Tibial artery (tissue), 4 donors: ENCODE results near the gene VARS1.

Source experiments
- DNase-seq, 2 donors: peaks; one replicate each; pipeline ENCODE4 v3.0.0-alpha.2; 2019
- H3K27ac ChIP-seq, 2 donors: fragments of 200-600 bp; sonication (generic) in 1 of 2; 1 replicate in 1 of 2; 2 replicates in 1 of 2; pipeline ENCODE4 v1.5.1; 2018 to 2019; ENCODE audit warnings: mild to moderate bottlenecking in 1 of 2
- H3K27me3 ChIP-seq, 2 donors: fragments of 200-600 bp; sonication (generic) in 1 of 2; one replicate each; pipeline versions ENCODE4 v1.5.1 to v1.6.0; 2016 to 2019
- H3K36me3 ChIP-seq, 3 donors: fragments of 200-600 bp; sonication (generic) in 2 of 3; one replicate each; pipeline ENCODE4 v1.5.1; 2016 to 2019; ENCODE audit warnings: mild to moderate bottlenecking in 2 of 3
- H3K4me1 ChIP-seq, 4 donors: fragments of 200-600 bp; sonication (generic) in 2 of 4; 1 replicate in 3 of 4; 2 replicates in 1 of 4; pipeline ENCODE4 v1.5.1; 2016 to 2019
- H3K4me3 ChIP-seq, 2 donors: fragments of 200-600 bp; sonication (generic) in 1 of 2; 1 replicate in 1 of 2; 2 replicates in 1 of 2; pipeline ENCODE4 v1.5.1; 2018 to 2019; ENCODE audit warnings: mild to moderate bottlenecking in 2 of 2
- H3K9me3 ChIP-seq, 3 donors: fragments of 200-600 bp; sonication (generic) in 1 of 3; one replicate each; pipeline ENCODE4 v1.5.1; 2016 to 2019
- intact Hi-C: fragments of 100-400 bp; cut with DNase I; formaldehyde crosslinking; loops from one replicate; pipeline ENCODE4 v1.15.0; 2023; ENCODE audit warnings: low total_unique reads
- TF ChIP-seq, protein P1 (sequence below), 2 experiments: fragments of 200-600 bp in 1 of 2; fragments of 450-650 bp in 1 of 2; IDR thresholded peaks; one replicate each; pipeline ENCODE4 v1.5.1; 2017 to 2019; ENCODE audit warnings: antibody characterized with exemption in 2 of 2, mild to moderate bottlenecking in 1 of 2, moderate library complexity in 1 of 2

VARS1 gene

DNA sequence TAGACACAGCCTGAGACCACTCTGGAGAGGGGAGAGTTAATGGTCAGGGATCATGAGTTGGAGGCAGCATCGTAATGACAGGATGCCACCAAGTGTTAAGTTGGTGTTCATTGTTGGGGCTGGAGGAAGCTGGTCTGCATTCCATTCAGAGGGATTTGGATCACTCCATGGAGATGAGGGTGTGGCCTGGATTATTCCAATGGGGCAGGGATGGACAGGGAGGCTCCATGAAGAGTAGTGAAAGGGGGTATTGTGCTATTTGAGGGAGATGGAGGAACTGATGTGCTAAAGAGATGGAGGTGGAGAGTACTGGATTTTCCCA lies 32.0 kb downstream of the VARS1 start:
- Histone ChIP-seq H3K9me3 (no peaks in the 10 kb centered on the region), H3K36me3 (peaks cover 0 to 19% (median 0%) of the 10 kb centered on the region in 3 donors), H3K4me1 (peaks cover 0 to 7% (median 3%) of the 10 kb centered on the region in 4 donors), H3K27ac (no peak overlapping the region), H3K27me3 (peaks cover 0 to 12% of the 10 kb centered on the region in 2 donors), H3K4me3 (no peak overlapping the region)
- no peak for DNase-seq
- TF ChIP-seq, protein P1, sequence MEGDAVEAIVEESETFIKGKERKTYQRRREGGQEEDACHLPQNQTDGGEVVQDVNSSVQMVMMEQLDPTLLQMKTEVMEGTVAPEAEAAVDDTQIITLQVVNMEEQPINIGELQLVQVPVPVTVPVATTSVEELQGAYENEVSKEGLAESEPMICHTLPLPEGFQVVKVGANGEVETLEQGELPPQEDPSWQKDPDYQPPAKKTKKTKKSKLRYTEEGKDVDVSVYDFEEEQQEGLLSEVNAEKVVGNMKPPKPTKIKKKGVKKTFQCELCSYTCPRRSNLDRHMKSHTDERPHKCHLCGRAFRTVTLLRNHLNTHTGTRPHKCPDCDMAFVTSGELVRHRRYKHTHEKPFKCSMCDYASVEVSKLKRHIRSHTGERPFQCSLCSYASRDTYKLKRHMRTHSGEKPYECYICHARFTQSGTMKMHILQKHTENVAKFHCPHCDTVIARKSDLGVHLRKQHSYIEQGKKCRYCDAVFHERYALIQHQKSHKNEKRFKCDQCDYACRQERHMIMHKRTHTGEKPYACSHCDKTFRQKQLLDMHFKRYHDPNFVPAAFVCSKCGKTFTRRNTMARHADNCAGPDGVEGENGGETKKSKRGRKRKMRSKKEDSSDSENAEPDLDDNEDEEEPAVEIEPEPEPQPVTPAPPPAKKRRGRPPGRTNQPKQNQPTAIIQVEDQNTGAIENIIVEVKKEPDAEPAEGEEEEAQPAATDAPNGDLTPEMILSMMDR (IDR thresholded peaks at IDR 0.05) = no peak
- intact Hi-C loops = no loop called here

GRCh38 chr6:31762878-31763618 lies 32.5 kb downstream of the VARS1 start:
- H3K4me3 ChIP-seq = no peak overlapping the region
- no peaks in the 10 kb centered on the region for H3K9me3 ChIP-seq
- H3K27ac ChIP-seq = no peak overlapping the region
- DNase-seq = no peak
- H3K27me3 ChIP-seq = peaks cover 0 to 12% of the 10 kb centered on the region in 2 donors
- peaks cover 0 to 19% (median 0%) of the 10 kb centered on the region in 3 donors for H3K36me3 ChIP-seq
- H3K4me1 ChIP-seq = peaks cover 0 to 7% (median 3%) of the 10 kb centered on the region in 4 donors
- intact Hi-C loops = no loop called here
- TF ChIP-seq, protein P1 (IDR thresholded peaks at IDR 0.05) = no peak

DNA sequence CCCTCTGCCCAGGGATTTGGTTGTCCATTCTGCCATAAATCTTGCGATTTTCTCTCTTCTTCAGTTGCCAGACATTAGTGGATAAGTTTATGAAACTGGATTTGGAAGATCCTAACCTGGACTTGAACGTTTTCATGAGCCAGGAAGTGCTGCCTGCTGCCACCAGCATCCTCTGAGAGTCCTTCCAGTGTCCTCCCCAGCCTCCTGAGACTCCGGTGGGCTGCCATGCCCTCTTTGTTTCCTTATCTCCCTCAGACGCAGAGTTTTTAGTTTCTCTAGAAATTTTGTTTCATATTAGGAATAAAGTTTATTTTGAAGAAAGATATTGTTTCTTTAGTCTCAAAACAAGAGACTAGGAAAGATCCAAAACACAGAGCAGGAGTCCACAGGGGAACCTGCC lies 33.2 kb downstream of the VARS1 start, which contains the start of gene SAPCD1:
SAPCD1 (plus strand) TSS at position 301 of the 400 bp plus-strand sequence. CDS start 399 bp downstream, outside the sequence.
- H3K27ac ChIP-seq = no peak within 1 kb of the TSS
- no peaks in the 10 kb centered on the region for H3K9me3 ChIP-seq
- intact Hi-C loops = no loop called here
- H3K4me3 ChIP-seq = no peak within 1 kb of the TSS
- peaks cover 0 to 19% (median 0%) of the 10 kb centered on the region in 3 donors for H3K36me3 ChIP-seq
- TF ChIP-seq, protein P1 (IDR thresholded peaks at IDR 0.05) = no peak
- DNase-seq = no peak
- peaks cover 0 to 12% of the 10 kb centered on the region in 2 donors for H3K27me3 ChIP-seq
- H3K4me1 ChIP-seq = peaks cover 0 to 7% (median 3%) of the 10 kb centered on the region in 4 donors

- H3K27ac ChIP-seq = no peak overlapping the region
- H3K4me1 ChIP-seq = peaks cover 0 to 4% (median 2%) of the 10 kb centered on the region in 4 donors
- TF ChIP-seq, protein P1 (IDR thresholded peaks at IDR 0.05) = no peak
- intact Hi-C loops = no loop called here
- peaks cover 0 to 10% of the 10 kb centered on the region in 2 donors for H3K27me3 ChIP-seq
- no peak overlapping the region for H3K4me3 ChIP-seq
- H3K9me3 ChIP-seq = no peaks in the 10 kb centered on the region
- H3K36me3 ChIP-seq = peaks cover 0 to 19% (median 0%) of the 10 kb centered on the region in 3 donors
- DNase-seq = no peak
Observed at GRCh38 chr6:31761343-31761742, 34.2 kb downstream of the VARS1 start.

DNA sequence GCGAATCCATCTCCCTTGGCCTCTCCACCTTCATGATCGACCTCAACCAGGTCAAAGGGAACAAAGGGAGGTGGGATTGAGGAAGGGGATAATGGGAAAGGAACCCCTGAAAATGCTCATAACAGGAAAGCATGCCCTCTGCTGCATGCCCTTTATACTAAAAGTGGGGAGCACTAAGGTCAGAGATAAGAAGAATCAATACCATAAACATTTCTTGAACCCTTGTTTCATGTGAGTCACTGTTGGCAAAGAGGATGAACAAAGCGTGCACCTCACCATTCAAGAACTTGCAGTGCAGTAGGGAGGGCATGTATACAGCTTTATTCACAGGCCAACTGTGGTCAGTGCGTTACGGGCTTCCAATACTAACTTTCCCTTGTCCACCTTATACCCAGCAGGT lies 34.8 kb downstream of the VARS1 start:
- DNase-seq = no peak
- intact Hi-C loops = no loop called here
- no peaks in the 10 kb centered on the region for H3K9me3 ChIP-seq
- H3K36me3 ChIP-seq = peaks cover 0 to 19% (median 0%) of the 10 kb centered on the region in 3 donors
- H3K27me3 ChIP-seq = peaks cover 0 to 4% of the 10 kb centered on the region in 2 donors
- TF ChIP-seq, protein P1 (IDR thresholded peaks at IDR 0.05) = no peak
- no peak overlapping the region for H3K27ac ChIP-seq
- no peaks in the 10 kb centered on the region for H3K4me1 ChIP-seq
- H3K4me3 ChIP-seq = no peak overlapping the region
